Glutamatergic neuron (in vitro differentiated cells): ENCODE results near the gene BTNL2. TPM values are rescaled to one million over a fixed set of nuclear protein-coding genes. Genes with fewer than 3 reads are reported as not detected.

ENCODE experiments used
- DNase-seq: peaks from one replicate; pipeline ENCODE4 v3.0.0; 2022
- H3K27ac Mint-ChIP-seq: one replicate; pipeline ENCODE4 v1.8.0; 2020; ENCODE audit warnings: mild to moderate bottlenecking, mixed read lengths, inconsistent platforms; ENCODE audit not compliant: unreplicated experiment
- H3K27me3 Mint-ChIP-seq: one replicate; pipeline ENCODE4 v1.8.0; 2020; ENCODE audit warnings: mild to moderate bottlenecking, moderate library complexity, mixed read lengths, inconsistent platforms; ENCODE audit not compliant: unreplicated experiment
- H3K36me3 Mint-ChIP-seq: one replicate; pipeline ENCODE4 v1.8.0; 2020; ENCODE audit warnings: mild to moderate bottlenecking, mixed read lengths, inconsistent platforms; ENCODE audit not compliant: unreplicated experiment
- H3K4me1 Mint-ChIP-seq: one replicate; pipeline ENCODE4 v1.8.0; 2020; ENCODE audit warnings: mild to moderate bottlenecking, low read depth, mixed read lengths, inconsistent platforms; ENCODE audit not compliant: unreplicated experiment
- H3K4me3 Mint-ChIP-seq: one replicate; pipeline ENCODE4 v1.8.0; 2020; ENCODE audit warnings: mild to moderate bottlenecking, mixed read lengths, inconsistent platforms; ENCODE audit not compliant: unreplicated experiment
- H3K9me3 Mint-ChIP-seq: one replicate; pipeline ENCODE4 v1.8.0; 2020; ENCODE audit warnings: mild to moderate bottlenecking, moderate library complexity, mixed read lengths, inconsistent platforms; ENCODE audit not compliant: unreplicated experiment
- CTCF ChIP-seq: fragments of 200-600 bp; sonication (generic); IDR thresholded peaks from one replicate; pipeline ENCODE4 v1.5.0; 2021; ENCODE audit not compliant: partially characterized antibody, unreplicated experiment
- long read RNA-seq: library from polyadenylated mRNA; unstranded; transcript quantifications from one replicate; pipeline ENCODE4 v2.0.0, GENCODE V29; 2020; ENCODE audit not compliant: unreplicated experiment
- total RNA-seq: library from RNA; stranded (reverse); fragmentation: NEBNext Ultra II Directional; extraction: Animal tissue kit (Norgen Biotek cat#: 25700); gene quantifications from one replicate; pipeline ENCODE4 v1.2.1, GENCODE V29; 2021; ENCODE audit not compliant: unreplicated experiment

Gene BTNL2
- not detected for total RNA-seq
- long read RNA-seq = 0 reads

DNA sequence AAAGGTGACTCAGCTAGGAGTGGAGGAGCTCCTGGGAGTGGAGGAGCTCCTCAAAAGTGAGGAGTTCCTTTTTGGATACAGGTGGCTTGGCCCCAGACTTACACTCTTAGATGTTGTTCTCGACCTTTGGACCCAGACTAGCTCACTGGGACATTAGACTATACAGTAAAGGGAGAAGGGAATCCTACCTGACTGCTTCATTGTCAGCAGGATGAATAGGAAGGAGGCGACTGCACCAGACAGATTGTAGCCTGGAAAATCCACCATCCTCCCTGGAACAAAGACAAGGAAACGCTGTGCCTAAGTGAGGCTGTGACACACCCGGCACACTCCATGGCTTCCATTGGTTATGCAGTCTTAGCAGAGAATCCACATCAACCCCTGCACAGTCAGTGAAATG is at the start of gene BTNL2:
Gene BTNL2, minus strand, starts transcription at position 325 of the 400 bp plus-strand sequence. Its CDS starts 58 bp downstream, at position 267.
- Mint-ChIP-seq H3K36me3 (no peaks in the 10 kb centered on the region), H3K27me3 (no peaks in the 10 kb centered on the region), H3K27ac (no peak within 1 kb of the TSS), H3K4me3 (no peak within 1 kb of the TSS), H3K9me3 (peaks cover 2% of the 10 kb centered on the region), H3K4me1 (no peaks in the 10 kb centered on the region)
- no peak for DNase-seq
- TF ChIP-seq CTCF = no peak

DNA sequence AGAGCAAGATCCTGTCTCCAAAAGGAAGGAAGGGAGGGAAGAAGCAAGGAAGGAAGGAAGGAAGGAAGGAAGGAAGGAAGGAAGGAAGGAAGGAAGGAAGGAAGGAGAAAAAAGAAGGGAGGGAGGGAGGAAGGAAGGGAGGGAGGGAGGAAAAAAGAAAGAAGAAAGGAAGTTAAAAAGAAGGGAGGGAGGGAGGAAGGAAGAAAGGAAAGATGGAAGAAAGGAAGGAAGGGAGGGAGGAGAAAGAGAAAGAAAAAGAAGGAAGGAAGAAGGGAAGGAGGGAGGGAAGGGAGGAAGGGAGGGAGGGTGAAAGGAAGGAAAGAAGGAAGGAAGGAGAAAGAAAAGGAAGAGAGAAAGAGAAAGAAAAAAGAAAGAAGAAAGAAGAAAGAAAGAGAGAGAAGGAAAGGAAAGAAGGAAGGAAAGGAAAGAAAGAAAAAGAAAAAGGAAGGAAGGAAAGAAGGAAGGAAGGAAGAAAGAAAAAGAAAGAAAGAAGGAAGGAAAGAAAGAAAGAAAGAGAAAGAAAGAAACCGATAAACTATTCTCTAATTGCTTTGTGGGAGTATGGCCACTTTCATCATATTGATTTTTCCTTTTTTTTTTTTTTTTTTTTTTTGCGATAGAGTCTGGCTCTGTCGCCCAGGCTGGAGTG is 42.2 kb upstream of the BTNL2 start:
- no peak overlapping the region for H3K4me3 Mint-ChIP-seq
- peaks cover 5% of the 10 kb centered on the region for H3K9me3 Mint-ChIP-seq
- peaks cover 2% of the 10 kb centered on the region for H3K27me3 Mint-ChIP-seq
- no peak overlapping the region for H3K27ac Mint-ChIP-seq
- peaks cover 14% of the 10 kb centered on the region for H3K36me3 Mint-ChIP-seq
- no peaks in the 10 kb centered on the region for H3K4me1 Mint-ChIP-seq
- DNase-seq = no peak
- no peak for TF ChIP-seq CTCF

DNA sequence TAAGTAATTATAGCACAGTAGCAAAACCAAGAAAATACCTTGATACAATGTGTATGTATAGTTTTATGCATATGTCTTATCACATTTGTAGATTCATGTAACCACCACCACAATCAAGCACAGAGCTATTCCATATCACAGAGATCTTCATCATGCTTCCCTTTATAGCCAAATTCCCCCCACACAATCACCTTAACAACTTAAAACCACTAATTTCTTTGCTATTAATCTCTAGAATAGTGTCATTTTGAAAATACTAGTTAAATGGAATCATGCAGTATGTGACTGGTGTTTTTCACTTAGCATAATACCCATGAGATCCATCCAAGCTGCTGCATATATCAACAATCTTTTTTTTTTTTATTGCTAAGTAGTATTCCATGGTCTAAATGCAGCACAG is 41.0 kb upstream of the BTNL2 start:
- no peak for DNase-seq
- TF ChIP-seq CTCF = no peak
- peaks cover 8% of the 10 kb centered on the region for H3K9me3 Mint-ChIP-seq
- H3K27me3 Mint-ChIP-seq = peaks cover 2% of the 10 kb centered on the region
- no peak overlapping the region for H3K27ac Mint-ChIP-seq
- H3K4me1 Mint-ChIP-seq = no peaks in the 10 kb centered on the region
- H3K36me3 Mint-ChIP-seq = peaks cover 13% of the 10 kb centered on the region
- no peak overlapping the region for H3K4me3 Mint-ChIP-seq

- Mint-ChIP-seq H3K4me3 (no peak overlapping the region), H3K27ac (no peak overlapping the region), H3K27me3 (peaks cover 2% of the 10 kb centered on the region), H3K36me3 (no peaks in the 10 kb centered on the region), H3K4me1 (no peaks in the 10 kb centered on the region), H3K9me3 (peaks cover 3% of the 10 kb centered on the region)
- no peak for DNase-seq
- no peak for TF ChIP-seq CTCF
These were observed 38.4 kb upstream of the BTNL2 start for GRCh38 chr6:32445321-32445854.

- H3K4me1 Mint-ChIP-seq = no peaks in the 10 kb centered on the region
- H3K9me3 Mint-ChIP-seq = peaks cover 3% of the 10 kb centered on the region
- no peaks in the 10 kb centered on the region for H3K36me3 Mint-ChIP-seq
- TF ChIP-seq CTCF = no peak
- peaks cover 2% of the 10 kb centered on the region for H3K27me3 Mint-ChIP-seq
- H3K27ac Mint-ChIP-seq = no peak overlapping the region
- H3K4me3 Mint-ChIP-seq = no peak overlapping the region
- DNase-seq = no peak
These were observed 37.5 kb upstream of the BTNL2 start for GRCh38 chr6:32444433-32444832.
